ENCODE data around the gene CEP83. TPM values are rescaled to one million over a fixed set of nuclear protein-coding genes. Genes with fewer than 3 reads are reported as not detected.

The CEP83 gene
- total RNA-seq, 1 donor: 9.8 TPM

DNA sequence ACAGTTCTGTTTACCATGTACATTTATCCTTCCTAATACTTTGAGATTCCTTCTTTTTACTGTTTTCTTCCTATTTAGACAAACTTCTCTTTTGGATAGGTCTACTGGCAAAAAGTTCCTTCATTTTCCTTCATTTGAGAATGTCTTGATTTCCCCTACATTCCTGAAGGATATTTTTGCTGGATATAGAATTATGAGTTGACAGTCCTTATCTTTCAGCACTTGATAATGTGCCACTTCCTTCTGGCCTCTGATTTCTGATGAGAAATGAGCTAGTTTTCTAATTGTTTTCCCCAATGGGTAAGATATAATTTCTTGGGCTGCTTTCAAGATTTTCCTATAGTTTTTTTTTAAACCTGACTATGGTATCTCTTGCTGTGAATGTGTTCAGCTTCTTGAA, 75.6 kb downstream of the CEP83 start:
- TF ChIP-seq, protein P1, sequence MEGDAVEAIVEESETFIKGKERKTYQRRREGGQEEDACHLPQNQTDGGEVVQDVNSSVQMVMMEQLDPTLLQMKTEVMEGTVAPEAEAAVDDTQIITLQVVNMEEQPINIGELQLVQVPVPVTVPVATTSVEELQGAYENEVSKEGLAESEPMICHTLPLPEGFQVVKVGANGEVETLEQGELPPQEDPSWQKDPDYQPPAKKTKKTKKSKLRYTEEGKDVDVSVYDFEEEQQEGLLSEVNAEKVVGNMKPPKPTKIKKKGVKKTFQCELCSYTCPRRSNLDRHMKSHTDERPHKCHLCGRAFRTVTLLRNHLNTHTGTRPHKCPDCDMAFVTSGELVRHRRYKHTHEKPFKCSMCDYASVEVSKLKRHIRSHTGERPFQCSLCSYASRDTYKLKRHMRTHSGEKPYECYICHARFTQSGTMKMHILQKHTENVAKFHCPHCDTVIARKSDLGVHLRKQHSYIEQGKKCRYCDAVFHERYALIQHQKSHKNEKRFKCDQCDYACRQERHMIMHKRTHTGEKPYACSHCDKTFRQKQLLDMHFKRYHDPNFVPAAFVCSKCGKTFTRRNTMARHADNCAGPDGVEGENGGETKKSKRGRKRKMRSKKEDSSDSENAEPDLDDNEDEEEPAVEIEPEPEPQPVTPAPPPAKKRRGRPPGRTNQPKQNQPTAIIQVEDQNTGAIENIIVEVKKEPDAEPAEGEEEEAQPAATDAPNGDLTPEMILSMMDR (IDR thresholded peaks at IDR 0.05; ENCODE audit: extremely low read depth, low read depth, low read length): no peak

DNA sequence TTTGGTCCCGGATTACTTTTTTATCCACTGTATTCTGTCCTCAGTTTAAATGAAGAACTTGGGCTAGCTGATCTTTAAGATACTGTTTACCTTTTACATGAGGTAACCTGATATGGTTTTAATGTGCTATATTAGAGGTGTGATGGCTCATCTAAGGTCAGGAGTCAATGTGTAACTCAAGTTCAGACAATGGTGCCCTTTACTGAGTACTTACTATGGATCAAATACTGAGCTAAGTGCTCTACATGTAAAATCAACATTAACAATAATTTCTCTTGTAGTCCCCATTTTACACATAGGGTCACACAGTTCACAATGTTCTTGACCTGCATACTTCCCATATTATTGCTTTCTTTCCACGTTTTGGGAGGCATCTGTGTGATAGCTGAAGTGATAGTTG, 79.2 kb downstream of the CEP83 start:
- Histone ChIP-seq H3K79me2 (ENCODE audit: insufficient read depth, low read length) (no peaks in the 10 kb centered on the region), H3K4me2 (ENCODE audit: insufficient read depth, low read length) (no peak overlapping the region), H3K27me3 (ENCODE audit: insufficient read depth, low read length) (no peaks in the 10 kb centered on the region), H3K4me1 (ENCODE audit: insufficient read depth, low read length) (peaks cover 8% of the 10 kb centered on the region), H2AFZ (ENCODE audit: low read length) (no peak overlapping the region), H4K20me1 (ENCODE audit: insufficient read depth, low read length) (no peaks in the 10 kb centered on the region), H3K4me3 (ENCODE audit: insufficient read depth, low read length) (no peak overlapping the region), H3K27ac (ENCODE audit: low read depth, low read length) (no peak overlapping the region), H3K36me3 (ENCODE audit: insufficient read depth, low read length) (peaks cover 3% of the 10 kb centered on the region), H3K9me3 (ENCODE audit: low read depth, low read length) (no peaks in the 10 kb centered on the region)
- no peak for DNase-seq (ENCODE audit: insufficient read length, low spot score, missing footprints)
- TF ChIP-seq, protein P1 (IDR thresholded peaks at IDR 0.05; ENCODE audit: extremely low read depth, low read depth, low read length): no peak

More for the DNA sequence above, 75.6 kb downstream of the CEP83 start:
- Histone ChIP-seq H3K36me3 (ENCODE audit: insufficient read depth, low read length) (peaks cover 3% of the 10 kb centered on the region), H3K79me2 (ENCODE audit: insufficient read depth, low read length) (no peaks in the 10 kb centered on the region), H3K27ac (ENCODE audit: low read depth, low read length) (no peak overlapping the region), H3K9me3 (ENCODE audit: low read depth, low read length) (no peaks in the 10 kb centered on the region), H3K4me2 (ENCODE audit: insufficient read depth, low read length) (no peak overlapping the region), H2AFZ (ENCODE audit: low read length) (no peak overlapping the region), H3K4me1 (ENCODE audit: insufficient read depth, low read length) (peaks cover 11% of the 10 kb centered on the region), H3K27me3 (ENCODE audit: insufficient read depth, low read length) (no peaks in the 10 kb centered on the region), H3K4me3 (ENCODE audit: insufficient read depth, low read length) (no peak overlapping the region), H4K20me1 (ENCODE audit: insufficient read depth, low read length) (no peaks in the 10 kb centered on the region)
- DNase-seq (ENCODE audit: insufficient read length, low spot score, missing footprints): no peak

DNA sequence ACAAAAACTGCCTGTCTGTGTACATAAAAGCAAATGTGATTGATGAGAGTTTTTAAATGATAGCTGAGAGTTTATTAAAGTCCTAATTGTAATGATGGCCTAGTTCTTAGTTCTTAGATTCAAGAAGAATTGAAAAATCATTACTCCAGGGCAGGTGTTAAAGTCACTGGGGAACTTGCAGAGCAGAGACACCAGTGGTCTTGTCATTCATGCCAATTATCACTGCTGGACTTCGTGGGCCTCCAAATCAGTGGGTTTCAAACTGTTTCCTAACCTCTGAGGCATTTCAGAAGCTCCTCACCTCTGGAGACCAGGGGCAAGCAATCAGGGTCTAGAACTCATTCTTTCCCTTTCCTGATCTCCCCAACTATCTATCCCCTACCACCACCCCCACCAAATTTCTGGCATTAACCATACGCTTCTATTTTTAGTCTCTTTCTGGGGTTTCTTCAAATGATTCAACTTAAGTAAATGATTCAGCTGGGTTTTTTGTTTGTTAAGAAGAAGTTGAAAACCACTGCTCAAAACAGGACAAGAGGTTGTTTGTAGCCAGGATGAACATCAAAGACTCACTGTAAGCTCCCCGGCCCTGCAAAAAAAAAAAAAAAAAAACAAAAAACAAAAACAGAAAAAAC, 80.1 kb downstream of the CEP83 start:
- Histone ChIP-seq H4K20me1 (ENCODE audit: insufficient read depth, low read length) (no peaks in the 10 kb centered on the region), H3K4me1 (ENCODE audit: insufficient read depth, low read length) (peaks cover 8% of the 10 kb centered on the region), H3K4me3 (ENCODE audit: insufficient read depth, low read length) (no peak overlapping the region), H2AFZ (ENCODE audit: low read length) (no peak overlapping the region), H3K27me3 (ENCODE audit: insufficient read depth, low read length) (no peaks in the 10 kb centered on the region), H3K27ac (ENCODE audit: low read depth, low read length) (no peak overlapping the region), H3K4me2 (ENCODE audit: insufficient read depth, low read length) (no peak overlapping the region), H3K36me3 (ENCODE audit: insufficient read depth, low read length) (no peaks in the 10 kb centered on the region), H3K9me3 (ENCODE audit: low read depth, low read length) (no peaks in the 10 kb centered on the region), H3K79me2 (ENCODE audit: insufficient read depth, low read length) (no peaks in the 10 kb centered on the region)
- no peak for DNase-seq (ENCODE audit: insufficient read length, low spot score, missing footprints)
- TF ChIP-seq, protein P1 (IDR thresholded peaks at IDR 0.05; ENCODE audit: extremely low read depth, low read depth, low read length): no peak

DNA sequence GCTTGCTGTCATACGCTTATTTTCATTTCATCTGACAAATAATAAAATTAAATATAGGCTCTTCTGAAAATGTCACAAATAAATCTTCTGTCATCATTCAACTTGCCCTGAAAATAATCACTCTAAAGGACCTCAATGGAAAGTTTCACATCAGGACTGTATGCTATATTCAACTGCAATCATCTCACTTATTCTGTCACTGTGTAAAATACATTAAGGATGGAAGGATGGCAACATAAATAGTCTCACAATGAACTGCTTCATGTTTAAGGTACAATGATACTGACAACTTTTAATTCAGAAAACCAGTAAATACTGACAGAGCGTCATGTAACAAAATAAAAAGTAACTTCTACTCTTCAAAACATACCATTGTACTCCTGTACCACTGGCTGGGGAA, 82.1 kb downstream of the CEP83 start:
- Histone ChIP-seq H2AFZ (ENCODE audit: low read length) (no peak overlapping the region), H3K4me1 (ENCODE audit: insufficient read depth, low read length) (peaks cover 8% of the 10 kb centered on the region), H3K4me3 (ENCODE audit: insufficient read depth, low read length) (no peak overlapping the region), H3K79me2 (ENCODE audit: insufficient read depth, low read length) (no peaks in the 10 kb centered on the region), H3K27ac (ENCODE audit: low read depth, low read length) (no peak overlapping the region), H4K20me1 (ENCODE audit: insufficient read depth, low read length) (no peaks in the 10 kb centered on the region), H3K36me3 (ENCODE audit: insufficient read depth, low read length) (no peaks in the 10 kb centered on the region), H3K27me3 (ENCODE audit: insufficient read depth, low read length) (no peaks in the 10 kb centered on the region), H3K9me3 (ENCODE audit: low read depth, low read length) (no peaks in the 10 kb centered on the region), H3K4me2 (ENCODE audit: insufficient read depth, low read length) (no peak overlapping the region)
- no peak for DNase-seq (ENCODE audit: insufficient read length, low spot score, missing footprints)
- TF ChIP-seq, protein P1 (IDR thresholded peaks at IDR 0.05; ENCODE audit: extremely low read depth, low read depth, low read length): no peak
